GM12864 (cell line): ENCODE measurements around the gene HOXC11.

Experiments
- DNase-seq: peaks from one replicate; pipeline ENCODE4 v3.0.0-alpha.2; 2011; ENCODE audit warnings: low read depth
- H3K4me3 ChIP-seq: 2 replicates; pipeline ENCODE4 v1.5.1; 2011; ENCODE audit warnings: mild to moderate bottlenecking, low read depth, low read length, control low read depth
- TF ChIP-seq, protein P1 (sequence below): IDR thresholded peaks from 2 replicates; pipeline ENCODE4 v1.5.1; 2011; ENCODE audit warnings: low read depth, mild to moderate bottlenecking, moderate library complexity, low read length, control low read depth, inconsistent platforms; ENCODE audit errors: missing control alignments

Gene HOXC11

DNA sequence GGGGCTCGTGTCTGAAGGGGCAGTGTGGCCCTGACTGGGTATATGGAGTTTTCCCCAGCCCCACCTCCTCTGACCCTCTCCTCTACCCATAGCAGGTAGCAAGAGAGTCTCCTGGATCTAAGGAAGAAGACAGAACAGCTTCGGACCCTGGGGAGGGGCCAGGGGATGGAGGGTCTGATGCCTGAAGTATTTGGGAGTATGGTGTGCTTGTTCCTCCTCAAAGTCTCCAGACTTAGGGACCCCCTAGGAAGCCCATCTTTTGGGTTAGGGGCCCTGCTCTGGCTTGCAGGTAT is 35.3 kb downstream of the HOXC11 start:
- H3K4me3 ChIP-seq, result no peak overlapping the region
- TF ChIP-seq, protein P1, sequence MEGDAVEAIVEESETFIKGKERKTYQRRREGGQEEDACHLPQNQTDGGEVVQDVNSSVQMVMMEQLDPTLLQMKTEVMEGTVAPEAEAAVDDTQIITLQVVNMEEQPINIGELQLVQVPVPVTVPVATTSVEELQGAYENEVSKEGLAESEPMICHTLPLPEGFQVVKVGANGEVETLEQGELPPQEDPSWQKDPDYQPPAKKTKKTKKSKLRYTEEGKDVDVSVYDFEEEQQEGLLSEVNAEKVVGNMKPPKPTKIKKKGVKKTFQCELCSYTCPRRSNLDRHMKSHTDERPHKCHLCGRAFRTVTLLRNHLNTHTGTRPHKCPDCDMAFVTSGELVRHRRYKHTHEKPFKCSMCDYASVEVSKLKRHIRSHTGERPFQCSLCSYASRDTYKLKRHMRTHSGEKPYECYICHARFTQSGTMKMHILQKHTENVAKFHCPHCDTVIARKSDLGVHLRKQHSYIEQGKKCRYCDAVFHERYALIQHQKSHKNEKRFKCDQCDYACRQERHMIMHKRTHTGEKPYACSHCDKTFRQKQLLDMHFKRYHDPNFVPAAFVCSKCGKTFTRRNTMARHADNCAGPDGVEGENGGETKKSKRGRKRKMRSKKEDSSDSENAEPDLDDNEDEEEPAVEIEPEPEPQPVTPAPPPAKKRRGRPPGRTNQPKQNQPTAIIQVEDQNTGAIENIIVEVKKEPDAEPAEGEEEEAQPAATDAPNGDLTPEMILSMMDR, result no peak
- no peak for DNase-seq

DNA sequence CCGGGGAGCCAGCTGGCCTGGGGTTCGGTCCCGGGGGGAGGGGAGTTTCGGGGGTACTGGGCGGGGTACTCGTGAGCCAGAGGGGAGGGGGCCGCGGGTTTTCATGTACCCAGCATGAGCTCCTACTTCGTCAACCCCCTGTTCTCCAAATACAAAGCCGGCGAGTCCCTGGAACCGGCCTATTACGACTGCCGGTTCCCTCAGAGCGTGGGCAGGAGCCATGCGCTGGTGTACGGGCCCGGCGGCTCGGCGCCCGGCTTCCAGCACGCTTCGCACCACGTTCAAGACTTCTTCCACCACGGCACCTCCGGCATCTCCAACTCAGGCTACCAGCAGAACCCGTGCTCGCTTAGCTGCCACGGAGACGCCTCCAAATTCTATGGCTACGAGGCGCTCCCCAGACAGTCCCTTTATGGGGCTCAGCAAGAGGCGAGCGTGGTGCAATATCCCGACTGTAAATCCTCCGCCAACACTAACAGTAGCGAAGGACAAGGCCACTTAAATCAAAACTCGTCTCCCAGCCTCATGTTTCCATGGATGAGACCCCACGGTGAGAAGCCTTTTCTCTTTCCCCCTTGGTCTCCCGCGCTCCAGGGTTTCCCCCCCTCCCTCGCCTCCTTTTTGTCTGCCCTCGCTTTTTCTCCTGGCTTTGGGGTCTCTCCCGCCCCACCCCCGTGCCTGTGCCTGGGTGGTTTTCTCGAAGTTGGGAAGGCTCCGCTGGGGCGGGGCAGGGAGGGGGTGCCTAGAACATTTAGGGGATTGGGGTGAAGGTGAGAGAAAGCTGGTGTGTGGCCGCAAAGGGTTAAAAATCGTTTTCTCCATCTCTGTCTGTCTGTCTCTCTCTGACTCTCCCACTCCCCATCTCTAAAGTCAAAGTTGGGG is 36.5 kb downstream of the HOXC11 start:
- TF ChIP-seq, protein P1, result no peak
- DNase-seq, result no peak
- H3K4me3 ChIP-seq, result no peak overlapping the region

DNA sequence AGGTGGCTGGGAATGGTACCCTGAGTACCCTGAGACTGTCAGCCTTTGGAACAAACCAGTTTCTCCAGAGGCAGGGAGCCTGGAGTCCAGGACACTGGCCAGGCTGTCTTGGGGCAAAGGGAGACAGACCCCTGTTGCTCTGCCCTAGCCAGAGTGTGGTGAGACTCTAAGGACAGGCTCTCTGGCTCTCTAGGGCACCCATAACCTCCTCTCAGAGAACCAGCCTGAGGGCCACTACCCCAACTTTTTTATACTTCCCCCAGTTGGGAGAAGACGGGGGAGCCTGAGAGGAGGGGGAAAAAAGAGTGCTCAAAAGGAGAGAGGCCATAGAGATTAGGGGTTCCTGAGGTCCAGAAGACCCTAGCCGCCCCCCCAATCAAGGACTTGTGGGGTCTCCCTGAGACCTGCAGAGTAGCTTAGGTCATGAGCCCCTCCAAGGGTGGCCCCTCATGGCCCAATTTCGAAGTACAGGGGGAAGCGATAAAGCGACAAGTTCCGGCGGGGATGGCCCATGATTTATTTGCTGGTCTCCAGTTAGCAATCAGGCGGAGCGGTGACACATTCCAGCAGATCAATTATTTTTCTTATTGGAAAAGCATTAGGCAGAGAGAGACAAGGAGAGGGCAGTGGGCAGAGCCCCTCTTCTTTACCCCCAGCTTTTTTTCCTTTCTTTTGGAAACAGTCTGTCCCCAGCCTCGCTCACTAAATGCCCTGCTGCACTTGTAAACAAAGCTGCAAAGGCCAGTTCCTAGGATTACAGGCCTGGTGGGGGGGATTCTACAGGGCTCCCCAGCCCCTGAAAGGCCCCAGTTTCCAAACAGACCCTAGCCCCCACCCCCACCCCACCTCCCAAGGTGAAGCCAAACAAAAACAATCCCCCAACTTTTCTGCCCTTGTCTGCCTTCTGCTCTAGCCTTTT is 37.4 kb downstream of the HOXC11 start:
- no peak overlapping the region for H3K4me3 ChIP-seq
- no peak for DNase-seq
- TF ChIP-seq, protein P1, result no peak

DNA sequence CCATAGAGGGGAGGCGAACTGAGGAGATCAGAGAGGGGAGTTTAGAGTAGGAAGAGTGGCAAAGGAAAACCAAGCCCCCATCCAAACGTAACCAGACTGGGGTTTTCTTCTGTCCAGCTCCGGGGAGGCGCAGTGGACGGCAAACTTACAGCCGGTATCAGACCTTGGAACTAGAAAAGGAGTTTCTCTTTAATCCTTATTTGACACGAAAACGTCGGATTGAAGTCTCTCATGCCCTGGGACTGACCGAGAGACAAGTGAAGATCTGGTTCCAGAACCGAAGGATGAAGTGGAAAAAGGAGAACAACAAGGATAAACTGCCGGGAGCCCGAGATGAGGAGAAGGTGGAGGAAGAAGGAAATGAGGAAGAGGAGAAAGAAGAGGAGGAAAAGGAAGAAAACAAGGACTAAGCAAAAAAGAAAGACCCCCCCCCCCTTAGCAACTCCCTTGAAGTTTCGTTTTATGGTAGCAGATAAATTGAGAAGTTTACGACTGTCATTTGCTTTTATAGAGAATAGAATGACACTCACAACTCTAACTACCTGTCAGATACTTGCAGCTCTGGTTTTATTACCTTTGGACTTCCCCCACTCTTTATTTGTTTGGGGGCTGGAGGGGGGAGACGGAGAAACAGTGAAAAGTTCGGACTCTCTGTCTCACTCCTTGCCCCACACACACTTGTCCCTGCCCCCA is 38.2 kb downstream of the HOXC11 start:
- no peak for DNase-seq
- TF ChIP-seq, protein P1, result no peak
- H3K4me3 ChIP-seq, result no peak overlapping the region

DNA sequence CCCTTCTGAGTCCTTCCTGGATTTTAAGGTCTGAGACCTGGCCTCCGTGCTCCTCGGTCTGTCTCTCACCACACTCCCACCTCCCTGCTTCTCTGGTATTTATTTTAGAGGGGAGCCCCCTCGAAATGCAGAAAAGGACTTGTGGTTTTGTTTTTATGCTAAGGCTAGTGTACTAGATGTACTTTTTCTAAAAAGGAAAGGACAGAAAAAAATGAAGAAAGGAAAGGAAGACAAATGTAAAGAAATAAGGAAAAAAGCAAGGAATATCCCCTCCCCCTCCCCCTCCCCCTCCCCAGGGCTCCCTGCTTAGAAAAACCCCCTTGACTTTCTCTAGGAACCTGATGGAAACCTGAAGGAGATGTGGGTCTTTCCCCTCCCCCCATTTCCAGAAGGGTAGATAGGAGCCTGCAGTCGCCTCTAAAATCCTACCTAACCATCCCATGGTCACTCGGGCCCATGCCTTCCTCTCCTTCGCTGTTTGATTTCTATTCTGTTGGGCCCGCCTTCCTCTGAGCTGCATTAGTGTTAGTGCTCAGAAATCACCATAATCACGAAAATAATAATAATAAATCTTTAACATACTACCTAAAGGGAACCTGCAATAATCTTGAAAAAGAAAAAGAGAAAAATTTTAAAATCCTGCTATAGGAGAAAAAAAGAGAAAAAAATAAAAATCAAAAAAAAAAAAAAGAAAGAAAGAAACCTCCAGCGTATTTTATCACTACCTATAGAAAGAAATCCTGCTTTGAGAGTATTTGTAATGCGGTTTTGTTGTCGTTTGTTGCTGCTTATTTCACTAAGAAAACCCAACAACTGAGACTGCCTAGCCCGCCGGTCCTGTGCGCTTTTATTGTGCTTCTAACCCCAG is 39.0 kb downstream of the HOXC11 start:
- no peak overlapping the region for H3K4me3 ChIP-seq
- DNase-seq, result no peak
- TF ChIP-seq, protein P1, result no peak
